SU-DHL-6 (cell line): ENCODE data around the gene DLL4.

Source experiments
- CTCF ChIP-seq: fragments of 200-600 bp; sonication (generic); IDR thresholded peaks from one replicate; pipeline ENCODE4 v1.5.1; 2017; ENCODE audit warnings: antibody characterized with exemption, mild to moderate bottlenecking, low read length, moderate library complexity; ENCODE audit not compliant: insufficient read depth, poor library complexity, severe bottlenecking
- EZH2phosphoT487 ChIP-seq: fragments of 200-600 bp; sonication (generic), shearing (Covaris generic); conservative IDR thresholded peaks from 2 replicates; pipeline ENCODE4 v1.6.1; 2018; ENCODE audit warnings: mild to moderate bottlenecking, antibody characterized with exemption, low read length, moderate library complexity, mixed read lengths

DNA sequence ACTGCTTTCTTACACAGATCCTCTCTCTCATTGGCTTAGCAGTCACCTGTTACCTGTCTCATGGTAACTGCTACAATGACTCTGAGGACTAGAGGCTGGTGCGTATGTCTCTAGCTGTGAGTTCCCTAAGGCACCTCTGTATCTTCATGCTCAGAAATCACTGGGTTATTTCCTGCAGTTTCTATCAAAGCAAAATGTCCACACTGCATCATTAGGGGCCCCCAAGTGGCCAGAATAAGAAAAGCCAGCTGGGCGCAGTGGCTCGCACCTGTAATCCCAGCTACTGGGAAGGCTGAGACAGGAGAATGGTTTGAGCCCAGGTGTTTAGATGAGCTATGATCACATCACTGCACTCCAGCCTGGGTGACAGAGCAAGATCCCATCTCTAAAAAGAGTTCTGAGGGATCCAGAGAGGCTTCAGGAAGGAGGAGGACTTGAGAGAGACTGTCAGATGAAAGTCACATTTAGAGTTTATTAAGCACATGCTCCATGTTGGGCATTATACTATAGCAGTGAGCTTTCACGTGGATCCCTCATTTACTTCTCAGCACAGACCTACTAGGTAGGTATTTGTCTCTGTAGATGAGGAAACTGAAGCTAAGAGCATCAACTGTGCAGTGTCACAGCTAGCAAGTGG, 37.2 kb upstream of the DLL4 start:
- TF ChIP-seq CTCF: peak; percentile 76
- TF ChIP-seq EZH2phosphoT487: no peak
